GM23248 (cell line): ENCODE measurements around the gene CAMK2B.

ENCODE experiments used
- EZH2 ChIP-seq: fragments of 200-600 bp; sonication (generic); IDR thresholded peaks from 2 replicates; pipeline ENCODE4 v1.6.1; 2018; ENCODE audit warnings: antibody characterized with exemption, mild to moderate bottlenecking; ENCODE audit not compliant: insufficient read depth, poor library complexity, severe bottlenecking
- EZH2phosphoT487 ChIP-seq: fragments of 200-600 bp; sonication (generic); IDR thresholded peaks from 2 replicates; pipeline ENCODE4 v1.6.1; 2018; ENCODE audit warnings: antibody characterized with exemption, moderate library complexity, mild to moderate bottlenecking, low read depth; ENCODE audit not compliant: insufficient read depth

DNA sequence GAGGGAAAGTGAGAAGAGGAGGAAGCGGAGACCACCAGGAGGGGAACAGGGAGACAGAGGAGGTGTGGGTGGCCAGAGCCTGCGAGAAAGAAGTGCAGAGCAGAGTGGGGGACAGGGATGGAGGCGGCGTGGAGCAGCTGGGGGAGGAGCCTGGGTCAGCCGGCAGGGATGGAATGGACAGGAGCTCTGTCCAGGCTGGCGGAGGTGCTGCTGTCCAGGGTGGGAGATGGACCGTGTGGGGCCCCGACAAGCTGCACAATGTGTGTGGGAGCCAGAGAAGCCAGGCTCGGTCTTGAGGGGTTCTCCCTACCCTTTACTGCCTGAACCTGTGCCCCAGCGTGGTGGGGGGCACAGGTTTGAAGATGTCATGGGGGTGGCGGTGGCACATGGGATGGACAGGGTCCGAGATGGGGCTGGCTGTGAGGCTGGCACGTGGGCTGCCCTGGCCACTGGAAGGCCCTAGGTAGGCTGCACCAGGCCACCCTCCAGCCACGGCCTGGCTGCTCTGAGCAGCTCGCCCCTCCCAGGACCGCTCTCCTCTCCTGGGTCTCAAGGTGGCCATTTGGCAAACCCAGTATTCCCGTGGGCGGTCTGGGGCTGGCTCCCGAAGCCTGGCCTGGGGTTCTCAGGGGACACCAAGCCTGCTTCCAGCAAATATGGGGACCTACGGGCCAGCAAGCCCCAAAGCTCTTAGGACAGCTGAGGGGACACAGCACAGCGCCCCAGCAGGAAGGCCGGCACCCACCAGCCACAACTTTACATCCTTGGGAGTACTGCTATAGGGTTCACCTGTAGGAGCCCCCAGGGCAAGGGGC lies 92.3 kb downstream of the CAMK2B start:
- TF ChIP-seq EZH2 (no peak), EZH2phosphoT487 (no peak)
